ENCODE results near the gene NRF1. TPM values are rescaled to one million over a fixed set of nuclear protein-coding genes. Genes with fewer than 3 reads are reported as not detected.

The NRF1 gene
- total RNA-seq, 1 donor from 2014 or later = 19.3 TPM

- H3K4me3 ChIP-seq = peak overlapping the region; percentile 78
- H3K36me3 ChIP-seq = peaks cover 4% of the 10 kb centered on the region
- no peaks in the 10 kb centered on the region for H3K27me3 ChIP-seq
- DNase-seq (no peak), ATAC-seq (no peak)
- H3K27ac ChIP-seq = peak overlapping the region; percentile 96
- intact Hi-C loops (cut with DNase I) = no loop called here
- TF ChIP-seq CTCF (IDR thresholded peaks at IDR 0.05) = no peak
- peaks cover 37% of the 10 kb centered on the region for H3K4me1 ChIP-seq
- H3K9me3 ChIP-seq = no peaks in the 10 kb centered on the region
These were observed 743 bp upstream of the NRF1 start for GRCh38 chr7:129610709-129611245.

DNA sequence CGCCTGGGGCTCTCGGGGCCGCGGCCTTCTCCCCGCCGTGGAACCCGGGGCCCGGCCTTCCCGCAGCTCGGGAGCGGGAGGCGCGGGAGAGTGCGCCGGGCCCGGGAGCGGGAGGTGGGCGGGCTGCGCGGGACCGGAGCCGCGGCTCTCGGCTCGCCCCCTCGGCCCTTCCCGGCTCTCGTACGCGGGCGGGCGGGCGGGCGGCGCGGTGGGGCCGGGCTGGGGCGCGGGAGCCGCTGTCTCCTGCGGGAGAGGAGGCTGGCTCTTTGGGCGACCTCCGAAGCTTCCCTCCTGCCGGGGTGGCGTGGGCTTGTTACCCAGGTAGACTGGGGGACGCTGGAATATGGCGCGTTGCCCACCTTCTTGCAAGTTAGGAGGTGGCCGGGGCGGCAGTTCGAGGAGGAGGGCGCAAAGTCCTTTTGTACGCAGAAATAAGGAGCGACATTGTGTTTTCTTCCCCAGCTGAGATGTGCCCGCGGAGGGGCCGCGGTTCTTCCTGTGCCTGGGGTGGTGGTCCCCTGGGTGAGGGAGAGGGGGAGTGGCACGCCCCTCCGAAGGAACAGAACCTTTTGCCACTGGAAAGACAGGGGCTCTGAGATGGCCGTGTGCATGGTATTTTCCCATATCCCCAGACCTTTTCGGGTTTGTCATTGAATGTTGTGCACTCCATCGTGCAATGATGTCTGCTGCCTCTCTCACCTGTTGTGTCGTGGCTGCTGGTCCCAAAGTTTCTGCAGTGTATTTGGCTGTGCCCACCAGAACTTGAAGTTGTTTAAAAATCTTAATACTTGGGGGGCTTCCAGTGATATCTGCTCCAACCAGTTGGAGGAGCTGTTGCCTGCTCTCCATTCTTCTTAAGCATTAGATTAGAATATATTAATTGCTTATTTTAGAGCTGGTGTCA, 844 bp downstream of the NRF1 start:
- Histone ChIP-seq H3K4me1 (peaks cover 42% of the 10 kb centered on the region), H3K27me3 (no peaks in the 10 kb centered on the region), H3K27ac (peak overlapping the region; percentile 96), H3K36me3 (peaks cover 4% of the 10 kb centered on the region), H3K9me3 (no peaks in the 10 kb centered on the region), H3K4me3 (peak overlapping the region; percentile 78)
- intact Hi-C loops (cut with DNase I) = no loop called here
- TF ChIP-seq CTCF (IDR thresholded peaks at IDR 0.05) = peak; percentile 57
- DNase-seq (peak; percentile 80), ATAC-seq (peak; percentile 30)

DNA sequence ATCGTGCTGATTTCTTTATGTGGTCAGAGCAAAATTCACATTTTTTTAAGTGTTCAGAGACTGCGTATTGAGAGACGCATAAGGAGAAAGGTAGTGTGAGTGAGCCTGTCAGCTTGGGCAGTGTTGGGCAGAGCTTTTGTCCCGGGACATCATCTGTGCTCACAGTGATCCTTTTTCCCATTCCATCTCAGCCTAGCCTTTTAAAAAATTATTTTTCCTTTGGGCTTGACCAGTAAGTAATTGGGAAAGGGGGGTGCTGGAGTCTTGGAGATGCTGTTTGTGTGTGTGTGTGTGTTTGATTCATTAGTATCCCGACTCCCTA, 1.5 kb downstream of the NRF1 start:
- DNase-seq = no peak
- Histone ChIP-seq H3K27me3 (no peaks in the 10 kb centered on the region), H3K4me3 (peak overlapping the region; percentile 78), H3K27ac (peak overlapping the region; percentile 96), H3K9me3 (no peaks in the 10 kb centered on the region), H3K36me3 (peaks cover 4% of the 10 kb centered on the region), H3K4me1 (peaks cover 46% of the 10 kb centered on the region)
- no peak for TF ChIP-seq CTCF (IDR thresholded peaks at IDR 0.05)
- intact Hi-C loops (cut with DNase I) = no loop called here
- no peak for ATAC-seq

GRCh38 chr7:129615018-129615417, 3.5 kb downstream of the NRF1 start:
- Histone ChIP-seq H3K27ac (no peak overlapping the region), H3K4me3 (no peak overlapping the region), H3K4me1 (peaks cover 52% of the 10 kb centered on the region), H3K9me3 (no peaks in the 10 kb centered on the region), H3K27me3 (no peaks in the 10 kb centered on the region), H3K36me3 (no peaks in the 10 kb centered on the region)
- intact Hi-C loops (cut with DNase I) = no loop called here
- no peak for DNase-seq
- no peak for TF ChIP-seq CTCF (IDR thresholded peaks at IDR 0.05)
- no peak for ATAC-seq

DNA sequence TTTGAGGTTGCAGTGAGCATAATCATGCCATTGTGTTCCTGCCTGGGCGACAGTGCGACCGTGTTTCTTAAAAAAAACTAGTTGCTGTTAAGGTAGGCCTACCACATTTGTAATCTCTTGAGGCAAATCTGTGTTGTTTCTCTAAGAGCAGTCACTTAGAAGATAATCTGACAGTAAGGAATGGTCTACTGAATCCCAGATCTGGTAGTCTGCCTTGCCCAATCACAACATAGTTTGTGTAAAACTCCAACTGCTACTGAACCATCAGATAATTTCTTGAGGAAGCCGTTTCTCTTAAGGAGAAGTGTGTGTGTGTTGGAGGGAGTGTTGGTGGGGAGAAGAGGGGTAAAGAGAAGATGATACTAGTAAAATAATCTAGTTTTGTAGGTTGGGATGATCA, 5.0 kb downstream of the NRF1 start:
- Histone ChIP-seq H3K36me3 (no peaks in the 10 kb centered on the region), H3K4me1 (peaks cover 49% of the 10 kb centered on the region), H3K27me3 (no peaks in the 10 kb centered on the region), H3K9me3 (no peaks in the 10 kb centered on the region), H3K4me3 (no peak overlapping the region), H3K27ac (no peak overlapping the region)
- TF ChIP-seq CTCF (IDR thresholded peaks at IDR 0.05) = no peak
- DNase-seq (no peak), ATAC-seq (no peak)
- intact Hi-C loops (cut with DNase I) = no loop called here
